B cell (primary cell): ENCODE results near the gene GLB1L2. TPM values are rescaled to one million over a fixed set of nuclear protein-coding genes. Genes with fewer than 3 reads are reported as not detected.

Experiments
- ATAC-seq: fragments of 200-7000 bp; cut with Tn5 transposase; one replicate; pipeline ENCODE4 v1.10.0; 2021; ENCODE audit warnings: low read depth, mild to moderate bottlenecking, moderate number of reproducible peaks, moderate library complexity
- CTCF ChIA-PET: fragments of 350-600 bp; sonication (Branson Sonifier 250); formaldehyde crosslinking; loops from one replicate; lab custom pipeline; 2021; ENCODE audit warnings: antibody characterized with exemption, inconsistent platforms; lab: Charles Lee
- POLR2A ChIA-PET: fragments of 350-600 bp; sonication (Branson Sonifier 250); formaldehyde crosslinking; loops from one replicate; lab custom pipeline; 2021; ENCODE audit warnings: antibody characterized with exemption; lab: Charles Lee
- DNase-seq: peaks from one replicate; pipeline ENCODE4 v3.0.0; 2013
- H2AFZ ChIP-seq: 2 replicates; pipeline ENCODE4 v1.6.1; 2012; ENCODE audit warnings: mild to moderate bottlenecking, low read depth, low read length; ENCODE audit not compliant: insufficient read depth, poor library complexity, severe bottlenecking
- H3K27ac ChIP-seq, 2 donors: 1 replicate in 1 of 2; 2 replicates in 1 of 2; pipeline ENCODE4 v1.5.1; 2012 to 2013; ENCODE audit warnings: low read length in 2 of 2, mild to moderate bottlenecking in 2 of 2, moderate library complexity in 1 of 2
- H3K27me3 ChIP-seq, 4 experiments: fragments of 200-600 bp in 1 of 4; sonication (generic) in 1 of 4; replicated peaks in 1 of 4; 1 replicate in 2 of 4; 2 replicates in 2 of 4; pipeline versions ENCODE4 v1.6.1 to v1.7.0; 2013 to 2016; ENCODE audit warnings: low read length in 3 of 4, mild to moderate bottlenecking in 2 of 4, mixed read lengths in 1 of 4, moderate library complexity in 1 of 4; ENCODE audit not compliant: insufficient read depth in 4 of 4, control insufficient read depth in 3 of 4; ENCODE audit errors: control extremely low read depth in 1 of 4
- H3K36me3 ChIP-seq, 2 experiments: replicated peaks in 1 of 2; 1 replicate in 1 of 2; 2 replicates in 1 of 2; pipeline versions ENCODE4 v1.6.1 to v1.7.1; 2013; ENCODE audit warnings: low read length in 1 of 2; ENCODE audit not compliant: insufficient read depth in 2 of 2, control insufficient read depth in 1 of 2; ENCODE audit errors: control extremely low read depth in 1 of 2, extremely low read depth in 1 of 2
- H3K4me1 ChIP-seq, 2 donors: fragments of 200-600 bp in 1 of 2; sonication (generic) in 1 of 2; 1 replicate in 1 of 2; 2 replicates in 1 of 2; pipeline versions ENCODE4 v1.5.1 to v1.6.1; 2013 to 2017; ENCODE audit warnings: low read length in 2 of 2; ENCODE audit not compliant: control insufficient read depth in 2 of 2, insufficient read depth in 2 of 2
- H3K4me2 ChIP-seq: replicated peaks from 2 replicates; pipeline ENCODE3; 2012; ENCODE audit warnings: mild to moderate bottlenecking, low read depth, low read length; ENCODE audit not compliant: poor library complexity, severe bottlenecking
- H3K4me3 ChIP-seq, 5 experiments: fragments of 200-600 bp in 1 of 5; sonication (generic) in 1 of 5; 1 replicate in 3 of 5; 2 replicates in 2 of 5; pipeline versions ENCODE4 v1.5.1 to v1.7.0; 2011 to 2016; ENCODE audit warnings: low read length in 4 of 5, mild to moderate bottlenecking in 4 of 5, low read depth in 2 of 5, control low read depth in 1 of 5, moderate library complexity in 1 of 5; ENCODE audit not compliant: insufficient read depth in 1 of 5; ENCODE audit errors: control extremely low read depth in 1 of 5, extremely low read depth in 1 of 5
- H3K79me2 ChIP-seq: fragments of 200-600 bp; sonication (generic); one replicate; pipeline ENCODE4 v1.6.0; 2016; ENCODE audit warnings: low read length; ENCODE audit not compliant: control insufficient read depth, insufficient read depth
- H3K9ac ChIP-seq: fragments of 200-600 bp; sonication (generic); 2 replicates; pipeline ENCODE4 v1.6.1; 2017; ENCODE audit warnings: mild to moderate bottlenecking, low read length, moderate library complexity
- H3K9me3 ChIP-seq, 3 donors: one replicate each; pipeline versions ENCODE4 v1.6.1 to v1.7.1; 2013; ENCODE audit warnings: low read length in 2 of 3; ENCODE audit not compliant: control insufficient read depth in 2 of 3, insufficient read depth in 1 of 3; ENCODE audit errors: control extremely low read depth in 1 of 3
- H4K20me1 ChIP-seq: 2 replicates; pipeline ENCODE4 v1.6.0; 2012; ENCODE audit warnings: mild to moderate bottlenecking, low read length; ENCODE audit not compliant: insufficient read depth, control insufficient read depth, poor library complexity, severe bottlenecking
- H3K27ac Mint-ChIP-seq: one replicate; pipeline ENCODE4 v1.8.0; 2021; ENCODE audit warnings: mixed read lengths
- H3K27me3 Mint-ChIP-seq: one replicate; pipeline ENCODE4 v1.8.0; 2021; ENCODE audit warnings: mixed read lengths
- H3K4me1 Mint-ChIP-seq: one replicate; pipeline ENCODE4 v1.8.0; 2021; ENCODE audit warnings: mixed read lengths
- H3K4me3 Mint-ChIP-seq: one replicate; pipeline ENCODE4 v1.8.0; 2021; ENCODE audit warnings: mixed read lengths
- H3K9me3 Mint-ChIP-seq: one replicate; pipeline ENCODE4 v1.8.0; 2022; ENCODE audit warnings: mixed read lengths; ENCODE audit not compliant: insufficient read depth
- EZH2 ChIP-seq: IDR thresholded peaks from 2 replicates; pipeline ENCODE4 v1.6.1; 2012; ENCODE audit warnings: borderline replicate concordance, low read depth, mild to moderate bottlenecking, moderate library complexity, low read length; ENCODE audit not compliant: insufficient read depth, poor library complexity, severe bottlenecking
- WGBS: methylation state at CpG from one replicate; pipeline ENCODE4 v1.1.5; 2013; ENCODE audit warnings: missing lambda C conversion rate; ENCODE audit not compliant: insufficient coverage; 5-methylcytosine and 5-hydroxymethylcytosine counted together
- intact Hi-C: fragments of 100-400 bp; cut with micrococcal nuclease; formaldehyde crosslinking; loops from one replicate; pipeline ENCODE4 v1.10.0; 2022
- polyA plus RNA-seq: library from polyadenylated mRNA; depleted of rRNA; stranded (reverse); fragments of >200 nt; gene quantifications from 2 replicates; pipeline ENCODE4 v1.2.3, GENCODE V29; 2012
- total RNA-seq, 2 donors: library from RNA; stranded (reverse); fragments of 120-200 nt in 1 of 2; gene quantifications; 1 replicate in 1 of 2; 2 replicates in 1 of 2; pipeline versions ENCODE4 v1.2.3 to v1.2.4, GENCODE V29; 2013 to 2022
- TF ChIP-seq, protein P1 (sequence below): fragments of 200-600 bp; IDR thresholded peaks from one replicate; pipeline ENCODE4 v1.8.0; 2022; ENCODE audit warnings: antibody characterized with exemption, mild to moderate bottlenecking

GLB1L2 gene
- total and polyA plus RNA-seq, 2 donors (not counting 1 experiment from before 2014, with no cell fraction given): 0.31 to 0.44 TPM

DNA sequence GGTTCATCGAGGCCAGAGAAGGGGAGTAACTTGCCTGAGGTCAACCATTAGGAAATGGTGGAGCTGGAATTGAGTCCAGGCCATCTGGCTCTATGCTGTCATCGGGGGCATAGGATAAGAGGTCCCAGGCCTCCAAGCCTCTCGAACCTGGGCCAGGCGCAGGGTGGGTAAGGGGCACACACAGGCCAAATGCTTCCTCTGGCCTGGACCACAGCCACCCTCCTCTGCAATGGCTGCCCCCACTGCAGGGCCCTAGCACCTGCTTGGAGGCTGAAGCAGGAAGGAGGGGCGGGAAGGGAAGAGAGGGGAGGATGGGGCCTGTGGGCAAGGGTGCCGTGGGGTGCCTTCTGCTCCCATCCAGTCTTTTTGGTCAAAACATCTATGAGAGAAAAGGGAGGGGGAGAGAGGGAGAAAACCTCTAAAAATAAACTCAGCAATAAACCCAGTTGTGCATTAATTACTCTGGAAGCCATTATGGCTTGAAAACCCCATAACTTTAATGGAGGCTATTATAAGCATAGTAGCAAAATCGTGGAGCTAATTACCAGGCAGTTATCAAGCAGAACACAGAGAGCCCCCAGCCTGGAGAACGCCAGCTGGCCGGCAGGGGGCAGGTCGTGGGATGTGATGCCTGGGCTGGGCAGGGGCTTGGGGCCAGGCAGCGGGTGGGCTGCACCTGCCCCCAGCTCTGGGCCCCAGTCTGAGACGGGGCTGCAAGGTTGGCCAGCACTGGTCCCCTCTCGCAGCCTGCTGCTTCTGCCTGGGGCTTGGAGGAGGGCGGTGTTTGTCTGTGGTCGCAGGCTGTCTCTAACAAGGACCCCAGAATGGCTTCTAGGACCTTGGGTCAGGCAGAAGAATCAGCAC, 59.1 kb downstream of the GLB1L2 start:
- H3K79me2 ChIP-seq: no peaks in the 10 kb centered on the region
- ChIA-PET CTCF (interaction anchor here (1.3 kb wide), 1 partner anchor 183 kb away, joined by 3 read pairs; no protein-coding TSS in a partner anchor), POLR2A (no interaction called here)
- no peak overlapping the region for H3K4me2 ChIP-seq
- H2AFZ ChIP-seq: no peak overlapping the region
- H4K20me1 ChIP-seq: no peaks in the 10 kb centered on the region
- ATAC-seq (no peak), DNase-seq (no peak)
- Mint-ChIP-seq H3K27me3 (peaks cover 4% of the 10 kb centered on the region), H3K27ac (no peak overlapping the region), H3K4me1 (no peaks in the 10 kb centered on the region), H3K4me3 (no peak overlapping the region), H3K9me3 (no peaks in the 10 kb centered on the region)
- peaks cover 0 to 3% (median 0%) of the 10 kb centered on the region in 3 donors for H3K9me3 ChIP-seq
- H3K27ac ChIP-seq: no peak overlapping the region
- H3K27me3 ChIP-seq: no peaks in the 10 kb centered on the region
- no peak overlapping the region for H3K4me3 ChIP-seq
- TF ChIP-seq EZH2: no peak
- TF ChIP-seq, protein P1, sequence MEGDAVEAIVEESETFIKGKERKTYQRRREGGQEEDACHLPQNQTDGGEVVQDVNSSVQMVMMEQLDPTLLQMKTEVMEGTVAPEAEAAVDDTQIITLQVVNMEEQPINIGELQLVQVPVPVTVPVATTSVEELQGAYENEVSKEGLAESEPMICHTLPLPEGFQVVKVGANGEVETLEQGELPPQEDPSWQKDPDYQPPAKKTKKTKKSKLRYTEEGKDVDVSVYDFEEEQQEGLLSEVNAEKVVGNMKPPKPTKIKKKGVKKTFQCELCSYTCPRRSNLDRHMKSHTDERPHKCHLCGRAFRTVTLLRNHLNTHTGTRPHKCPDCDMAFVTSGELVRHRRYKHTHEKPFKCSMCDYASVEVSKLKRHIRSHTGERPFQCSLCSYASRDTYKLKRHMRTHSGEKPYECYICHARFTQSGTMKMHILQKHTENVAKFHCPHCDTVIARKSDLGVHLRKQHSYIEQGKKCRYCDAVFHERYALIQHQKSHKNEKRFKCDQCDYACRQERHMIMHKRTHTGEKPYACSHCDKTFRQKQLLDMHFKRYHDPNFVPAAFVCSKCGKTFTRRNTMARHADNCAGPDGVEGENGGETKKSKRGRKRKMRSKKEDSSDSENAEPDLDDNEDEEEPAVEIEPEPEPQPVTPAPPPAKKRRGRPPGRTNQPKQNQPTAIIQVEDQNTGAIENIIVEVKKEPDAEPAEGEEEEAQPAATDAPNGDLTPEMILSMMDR: no peak
- 84% methylated on average over 13 of the region's 15 CpGs for whole genome bisulfite sequencing
- H3K4me1 ChIP-seq: no peaks in the 10 kb centered on the region
- no peak overlapping the region for H3K9ac ChIP-seq
- no peaks in the 10 kb centered on the region for H3K36me3 ChIP-seq
- intact Hi-C loops: no loop called here

DNA sequence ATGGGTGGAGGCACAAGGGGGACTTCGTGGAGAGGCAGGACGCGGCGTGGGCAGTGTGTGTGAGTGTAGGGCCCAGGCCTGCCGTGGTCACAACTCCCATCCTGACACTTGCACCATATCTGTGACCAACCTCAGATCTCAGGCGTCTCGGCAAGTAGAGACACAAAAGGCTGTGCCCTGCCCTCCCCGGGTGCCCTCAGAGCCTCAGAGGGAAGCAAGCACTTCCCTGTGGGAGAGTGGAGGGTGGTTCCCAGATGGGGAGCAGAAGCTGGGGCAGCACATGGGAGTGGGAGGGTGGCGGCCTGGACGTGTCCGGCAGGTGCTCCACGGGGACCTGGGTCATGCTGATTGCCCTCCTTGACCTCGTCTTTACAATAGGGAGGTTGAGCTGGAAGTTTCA, 59.9 kb downstream of the GLB1L2 start:
- Mint-ChIP-seq H3K4me1 (no peaks in the 10 kb centered on the region), H3K9me3 (no peaks in the 10 kb centered on the region), H3K27me3 (peaks cover 4% of the 10 kb centered on the region), H3K4me3 (no peak overlapping the region), H3K27ac (no peak overlapping the region)
- Histone ChIP-seq H2AFZ (no peak overlapping the region), H3K4me1 (no peaks in the 10 kb centered on the region), H3K27ac (no peak overlapping the region), H3K27me3 (no peaks in the 10 kb centered on the region), H3K9ac (no peak overlapping the region), H3K4me3 (no peak overlapping the region), H3K79me2 (no peaks in the 10 kb centered on the region), H3K4me2 (no peak overlapping the region), H3K9me3 (peaks cover 0 to 2% (median 0%) of the 10 kb centered on the region in 3 donors), H4K20me1 (no peaks in the 10 kb centered on the region), H3K36me3 (no peaks in the 10 kb centered on the region)
- CTCF ChIA-PET: no interaction called here
- 82% methylated on average over 8 of the region's 13 CpGs for WGBS
- no peak for TF ChIP-seq EZH2
- POLR2A ChIA-PET: no interaction called here
- DNase-seq: no peak
- intact Hi-C loops: no loop called here
- ATAC-seq: no peak
